Skeletal muscle tissue (tissue), 4 donors: Measurements from ENCODE around the gene CSNK1G1. TPM values are rescaled to one million over a fixed set of nuclear protein-coding genes. Genes with fewer than 3 reads are reported as not detected.

ENCODE experiments used
- H3K27ac ChIP-seq: one replicate; pipeline ENCODE4 v1.7.0; 2013; ENCODE audit warnings: mild to moderate bottlenecking, low read depth, low read length, inconsistent platforms
- H3K27me3 ChIP-seq, 3 donors: one replicate each; pipeline ENCODE4 v1.7.0; 2013; ENCODE audit warnings: low read length in 3 of 3; ENCODE audit not compliant: control insufficient read depth in 3 of 3, insufficient read depth in 3 of 3
- H3K36me3 ChIP-seq, 3 donors: one replicate each; pipeline ENCODE4 v1.7.0; 2013; ENCODE audit warnings: low read length in 3 of 3; ENCODE audit not compliant: control insufficient read depth in 3 of 3, insufficient read depth in 3 of 3
- H3K4me1 ChIP-seq, 3 donors: one replicate each; pipeline ENCODE4 v1.7.0; 2013; ENCODE audit warnings: low read length in 3 of 3, mild to moderate bottlenecking in 3 of 3; ENCODE audit not compliant: control insufficient read depth in 3 of 3, insufficient read depth in 3 of 3
- H3K4me3 ChIP-seq, 3 donors: one replicate each; pipeline ENCODE4 v1.7.0; 2013; ENCODE audit warnings: low read length in 3 of 3
- H3K9ac ChIP-seq, 3 donors: one replicate each; pipeline ENCODE4 v1.7.0; 2013; ENCODE audit warnings: low read length in 3 of 3, mild to moderate bottlenecking in 3 of 3, moderate library complexity in 2 of 3, low read depth in 1 of 3
- H3K9me3 ChIP-seq, 3 donors: one replicate each; pipeline ENCODE4 v1.7.0; 2013; ENCODE audit warnings: low read length in 3 of 3; ENCODE audit not compliant: control insufficient read depth in 3 of 3
- total RNA-seq: library from RNA; depleted of rRNA; stranded (reverse); fragments of >200 nt; gene quantifications from one replicate; pipeline ENCODE4 v1.2.3, GENCODE V29; 2014
- donor health status: Osteomylitis.

Gene CSNK1G1
- total RNA-seq, 1 donor from 2014 or later: 26.6 TPM

DNA sequence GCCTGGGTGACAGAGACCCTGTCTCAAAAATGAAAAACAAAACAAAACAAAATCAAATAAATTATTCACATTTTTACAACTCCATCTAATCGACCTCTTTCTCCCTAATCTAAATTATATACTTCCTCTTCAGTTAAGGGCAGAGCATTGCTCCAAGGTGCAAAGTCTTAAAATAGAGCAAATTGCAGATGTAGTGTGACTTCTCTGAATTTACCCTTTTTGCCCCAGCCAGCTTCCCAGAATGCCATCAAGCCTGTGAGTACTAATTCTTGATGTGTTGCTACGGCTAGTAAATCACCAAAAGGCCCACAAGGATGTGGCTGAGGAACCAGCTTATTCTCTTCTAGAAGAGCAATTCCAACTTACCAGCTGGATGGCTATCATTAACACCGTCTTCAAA lies 139.8 kb downstream of the CSNK1G1 start:
- no peak overlapping the region for H3K27ac ChIP-seq
- H3K4me3 ChIP-seq: no peak overlapping the region
- peaks cover 2 to 5% (median 5%) of the 10 kb centered on the region in 3 donors for H3K36me3 ChIP-seq
- no peaks in the 10 kb centered on the region for H3K27me3 ChIP-seq
- H3K4me1 ChIP-seq: no peaks in the 10 kb centered on the region
- no peak overlapping the region for H3K9ac ChIP-seq
- no peaks in the 10 kb centered on the region for H3K9me3 ChIP-seq

DNA sequence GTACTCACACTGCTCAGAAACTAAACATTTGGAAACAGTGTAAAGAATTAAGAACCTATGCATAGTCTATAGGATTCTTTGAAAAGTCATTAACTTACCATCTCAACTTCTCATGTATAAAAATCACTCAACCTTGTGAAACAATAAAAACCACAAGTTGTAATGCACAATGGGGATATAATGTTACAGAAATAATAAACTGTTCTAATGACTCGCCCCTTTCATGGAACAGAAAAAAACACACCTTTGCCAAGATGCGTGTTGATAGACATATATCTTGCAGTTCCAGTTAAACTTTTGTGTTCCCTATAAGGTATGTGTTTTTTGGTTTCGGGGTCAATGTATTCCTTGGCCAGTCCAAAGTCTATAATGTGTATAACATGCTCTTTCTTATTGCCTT lies 142.3 kb downstream of the CSNK1G1 start:
- peaks cover 2 to 5% (median 5%) of the 10 kb centered on the region in 3 donors for H3K36me3 ChIP-seq
- H3K4me3 ChIP-seq: no peak overlapping the region
- H3K27ac ChIP-seq: no peak overlapping the region
- no peaks in the 10 kb centered on the region for H3K4me1 ChIP-seq
- H3K9ac ChIP-seq: no peak overlapping the region
- no peaks in the 10 kb centered on the region for H3K9me3 ChIP-seq
- H3K27me3 ChIP-seq: no peaks in the 10 kb centered on the region

DNA sequence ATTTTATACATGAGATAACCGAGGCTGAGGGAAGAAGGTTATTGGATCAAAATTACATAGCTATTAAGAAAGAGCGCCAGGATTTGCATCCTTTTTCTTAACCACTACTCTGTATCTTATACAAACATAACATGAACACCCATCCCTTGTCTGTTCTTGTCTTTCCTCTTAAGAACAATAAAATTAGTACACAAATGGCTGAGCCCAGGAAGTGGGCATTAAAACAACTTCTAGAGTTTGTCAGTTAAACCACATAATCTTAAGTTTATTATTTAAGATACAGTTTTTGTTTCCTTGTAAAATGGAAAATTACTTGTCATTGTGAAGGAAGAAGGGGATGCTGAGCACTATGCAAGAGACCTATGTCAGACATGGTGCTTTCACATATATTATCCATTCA lies 144.3 kb downstream of the CSNK1G1 start:
- Histone ChIP-seq H3K4me3 (no peak overlapping the region), H3K9me3 (no peaks in the 10 kb centered on the region), H3K4me1 (no peaks in the 10 kb centered on the region), H3K27me3 (no peaks in the 10 kb centered on the region), H3K27ac (no peak overlapping the region), H3K36me3 (peaks cover 2 to 5% (median 5%) of the 10 kb centered on the region in 3 donors), H3K9ac (no peak overlapping the region)

DNA sequence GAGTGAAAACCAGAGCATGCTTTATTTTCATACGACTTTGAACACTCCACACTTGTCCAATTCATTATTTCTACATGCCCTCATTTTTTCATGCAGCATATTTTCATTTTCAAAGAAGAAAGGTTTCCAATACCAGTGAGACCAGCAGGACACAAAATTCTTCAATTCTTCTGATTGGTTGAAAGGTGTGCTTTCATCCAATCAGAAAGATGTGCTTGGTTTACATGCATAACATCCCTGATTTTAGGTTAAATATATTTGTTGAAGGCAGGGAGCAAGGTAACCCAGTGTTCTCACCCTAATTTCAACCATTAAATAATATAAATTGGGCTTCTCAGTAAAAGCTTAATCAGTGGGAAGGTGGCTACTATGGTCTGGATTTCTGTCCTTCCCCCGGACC lies 145.6 kb downstream of the CSNK1G1 start:
- H3K36me3 ChIP-seq: peaks cover 2 to 6% (median 5%) of the 10 kb centered on the region in 3 donors
- H3K4me3 ChIP-seq: no peak overlapping the region
- H3K27ac ChIP-seq: no peak overlapping the region

DNA sequence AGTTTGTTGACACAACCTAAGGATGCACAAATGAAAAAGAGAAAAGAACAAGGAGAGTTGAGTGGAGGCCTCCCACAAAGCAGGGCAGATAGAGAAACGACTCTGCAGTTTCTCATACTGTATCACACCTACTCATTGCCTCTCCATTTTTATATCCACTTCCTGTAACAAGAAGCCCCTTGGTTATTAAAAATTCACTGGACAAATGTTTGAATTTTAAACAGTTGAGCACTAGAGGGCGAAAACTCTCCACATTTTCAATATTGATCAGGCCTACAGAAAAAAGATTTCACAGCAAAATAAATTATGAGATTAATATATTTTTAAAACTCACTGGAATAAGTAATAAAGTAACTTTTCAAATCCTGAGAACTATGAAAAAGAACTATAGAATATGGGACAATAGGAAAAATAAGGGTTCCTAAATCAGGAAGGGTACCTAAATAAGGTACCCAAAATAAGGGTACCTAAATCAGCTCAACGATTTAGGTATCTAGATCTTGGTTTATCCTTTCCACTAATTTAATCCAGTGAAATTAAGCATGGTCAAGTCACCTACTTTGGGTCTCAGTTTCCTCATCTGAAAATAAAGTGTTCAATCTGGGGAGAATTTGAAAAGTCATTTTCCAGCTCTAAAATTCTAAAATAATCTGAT lies 146.2 kb downstream of the CSNK1G1 start:
- H3K9me3 ChIP-seq: no peaks in the 10 kb centered on the region
- no peak overlapping the region for H3K27ac ChIP-seq
- H3K27me3 ChIP-seq: no peaks in the 10 kb centered on the region
- no peak overlapping the region for H3K4me3 ChIP-seq
- peaks cover 2 to 8% (median 5%) of the 10 kb centered on the region in 3 donors for H3K36me3 ChIP-seq
- H3K4me1 ChIP-seq: no peaks in the 10 kb centered on the region
- H3K9ac ChIP-seq: no peak overlapping the region

More for the DNA sequence above, 145.6 kb downstream of the CSNK1G1 start:
- Histone ChIP-seq H3K9ac (no peak overlapping the region), H3K4me1 (no peaks in the 10 kb centered on the region), H3K27me3 (no peaks in the 10 kb centered on the region), H3K9me3 (no peaks in the 10 kb centered on the region)

DNA sequence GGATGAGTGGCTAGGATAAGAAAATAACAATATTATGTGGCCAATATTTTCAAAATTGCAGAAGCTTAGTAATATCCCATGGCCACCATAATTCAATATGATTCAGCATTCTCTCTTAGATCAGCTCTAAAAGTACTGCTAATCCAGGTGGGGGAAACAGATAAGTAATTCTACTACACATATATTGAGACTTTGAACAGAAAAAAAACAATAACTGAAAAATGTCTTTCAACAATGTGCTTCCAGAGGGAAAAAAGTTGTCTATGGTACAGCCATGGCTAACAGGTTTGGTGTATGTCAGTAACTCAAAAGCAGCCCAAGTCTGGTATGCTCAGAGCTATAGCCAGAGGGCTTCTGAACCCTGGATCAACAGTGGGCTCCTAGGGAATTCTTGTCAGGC lies 150.8 kb downstream of the CSNK1G1 start:
- H3K4me1 ChIP-seq: no peaks in the 10 kb centered on the region
- H3K9me3 ChIP-seq: no peaks in the 10 kb centered on the region
- H3K27me3 ChIP-seq: no peaks in the 10 kb centered on the region
- H3K9ac ChIP-seq: no peak overlapping the region
- no peak overlapping the region for H3K4me3 ChIP-seq
- peaks cover 0 to 19% (median 9%) of the 10 kb centered on the region in 3 donors for H3K36me3 ChIP-seq
- H3K27ac ChIP-seq: no peak overlapping the region

DNA sequence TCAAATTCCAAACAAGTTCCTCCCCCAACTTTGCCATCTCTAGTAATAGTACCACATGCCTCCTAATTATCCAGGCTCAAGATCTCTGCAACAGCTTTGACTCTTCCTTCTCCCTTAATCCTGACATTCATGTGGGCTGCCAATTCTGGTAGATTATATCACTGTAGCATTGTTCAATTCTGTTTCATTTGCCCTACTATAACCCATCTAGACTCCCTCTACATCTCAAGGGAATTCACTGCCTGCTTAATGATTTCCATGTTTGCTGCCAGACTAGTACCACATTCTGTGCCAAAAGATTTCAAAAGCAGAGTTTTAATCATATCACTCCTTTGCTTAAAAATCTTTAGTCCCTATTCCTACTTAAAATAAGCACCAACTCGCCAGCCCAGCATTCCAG lies 158.5 kb downstream of the CSNK1G1 start:
- Histone ChIP-seq H3K9ac (no peak overlapping the region), H3K27ac (no peak overlapping the region), H3K9me3 (no peaks in the 10 kb centered on the region), H3K27me3 (no peaks in the 10 kb centered on the region), H3K4me1 (peaks cover 0 to 6% (median 0%) of the 10 kb centered on the region in 3 donors), H3K4me3 (no peak overlapping the region), H3K36me3 (peaks cover 2 to 16% (median 5%) of the 10 kb centered on the region in 3 donors)

DNA sequence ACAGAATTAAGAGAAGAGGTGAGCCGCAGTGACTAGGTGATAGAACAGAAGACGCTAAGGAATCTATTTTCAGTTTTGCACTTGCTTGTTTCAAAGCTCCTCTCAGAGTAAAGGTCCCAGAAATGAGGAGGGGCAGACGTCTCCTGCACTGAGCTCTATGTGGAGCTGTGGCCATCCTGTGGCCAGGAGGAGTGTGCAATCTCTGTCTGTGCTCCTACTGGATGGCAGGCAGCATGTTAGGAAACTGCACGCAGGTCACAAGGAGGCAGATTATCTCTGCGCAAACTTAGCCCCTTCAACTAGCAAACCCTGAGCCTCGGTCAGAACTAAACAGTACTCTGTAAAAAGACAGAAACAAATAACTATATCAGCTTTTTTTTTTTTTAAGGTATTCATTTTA lies 162.0 kb downstream of the CSNK1G1 start:
- Histone ChIP-seq H3K4me1 (peaks cover 0 to 6% (median 0%) of the 10 kb centered on the region in 3 donors), H3K36me3 (peaks cover 0 to 8% (median 2%) of the 10 kb centered on the region in 3 donors)

DNA sequence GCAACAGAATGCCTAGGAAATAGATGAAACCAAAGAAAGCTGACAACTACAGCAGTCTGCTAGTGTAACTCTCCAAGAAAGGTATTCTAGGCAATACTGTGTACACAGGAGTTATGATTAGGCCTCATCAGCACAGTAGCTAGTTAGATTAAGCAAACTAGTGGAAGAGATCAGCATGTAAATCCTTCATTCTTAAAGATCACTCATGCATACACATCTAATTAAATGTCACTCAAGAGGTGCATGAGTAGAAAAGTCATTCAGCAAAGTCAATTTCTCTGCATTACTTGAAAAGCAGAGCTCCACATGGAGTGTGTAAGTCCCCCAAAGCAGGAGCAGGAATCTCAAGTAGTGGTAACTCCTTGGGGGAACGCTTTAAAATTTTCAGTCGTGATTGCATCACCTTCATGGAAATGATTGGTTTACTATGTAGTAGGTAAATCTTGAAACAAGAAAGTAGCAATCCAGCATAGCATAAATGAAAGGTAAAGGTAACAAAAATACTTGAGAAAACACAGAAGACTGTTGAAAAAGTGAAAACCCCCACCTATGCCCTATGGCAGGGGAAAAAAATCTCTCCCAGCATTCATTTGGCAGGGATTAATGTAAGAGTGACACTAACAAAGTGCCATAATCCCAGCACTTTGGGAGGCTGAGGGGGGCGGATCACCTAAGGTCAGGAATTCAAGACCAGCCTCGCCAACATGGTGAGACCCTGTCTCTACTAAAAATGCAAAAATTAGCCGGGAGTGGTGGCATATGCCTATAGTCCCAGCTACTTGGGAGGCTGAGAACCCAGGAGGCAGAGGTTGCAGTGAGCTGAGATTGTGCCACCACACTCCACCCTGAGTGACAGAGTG lies 163.8 kb downstream of the CSNK1G1 start:
- Histone ChIP-seq H3K9me3 (no peaks in the 10 kb centered on the region), H3K36me3 (peaks cover 0 to 8% (median 2%) of the 10 kb centered on the region in 3 donors), H3K9ac (no peak overlapping the region), H3K27ac (no peak overlapping the region), H3K27me3 (no peaks in the 10 kb centered on the region), H3K4me3 (no peak overlapping the region), H3K4me1 (no peaks in the 10 kb centered on the region)

More for the DNA sequence above, 162.0 kb downstream of the CSNK1G1 start:
- H3K9ac ChIP-seq: no peak overlapping the region
- no peak overlapping the region for H3K27ac ChIP-seq
- H3K4me3 ChIP-seq: no peak overlapping the region
- H3K27me3 ChIP-seq: no peaks in the 10 kb centered on the region
- no peaks in the 10 kb centered on the region for H3K9me3 ChIP-seq
